Left kidney (tissue), 8 donors: Measurements from ENCODE around the gene PDHB. TPM values are rescaled to one million over a fixed set of nuclear protein-coding genes. Genes with fewer than 3 reads are reported as not detected.

Source experiments
- DNase-seq: peaks from one replicate; pipeline ENCODE4 v3.0.0-alpha.2; 2013
- long read RNA-seq, 8 donors: transcript quantifications; one replicate each; lab custom pipeline, GENCODE V29; 2026
- polyA plus RNA-seq: library from polyadenylated mRNA; unstranded; fragments of 120-200 nt; gene quantifications from one replicate; pipeline ENCODE4 v1.2.1, GENCODE V29; 2013; ENCODE audit not compliant: insufficient read length

Gene PDHB
- 117 TPM for polyA plus RNA-seq
- long read RNA-seq, donor 1, transcript PDHB-201 (10 exons, 1,527 nt) = major isoform, 48 of 82 reads
- long read RNA-seq, donor 1, partial matches to known transcripts = 20 of 82 reads
- long read RNA-seq, donor 1, other reads (novel, unspliced or antisense) = 6 of 82 reads
- long read RNA-seq, donor 2, transcript PDHB-201 (10 exons, 1,527 nt) = major isoform, 39 of 62 reads
- long read RNA-seq, donor 2, partial matches to known transcripts = 17 of 62 reads
- long read RNA-seq, donor 2, other reads (novel, unspliced or antisense) = 0 of 62 reads
- long read RNA-seq, donor 3, transcript PDHB-201 (10 exons, 1,527 nt) = major isoform, 50 of 82 reads
- long read RNA-seq, donor 3, partial matches to known transcripts = 30 of 82 reads
- long read RNA-seq, donor 3, other reads (novel, unspliced or antisense) = 0 of 82 reads
- long read RNA-seq, donor 4, partial matches to known transcripts = 0 of 2 reads
- long read RNA-seq, donor 4, other reads (novel, unspliced or antisense) = 0 of 2 reads
- long read RNA-seq, donor 5, transcript PDHB-201 (10 exons, 1,527 nt) = major isoform, 101 of 166 reads
- long read RNA-seq, donor 5, partial matches to known transcripts = 56 of 166 reads
- long read RNA-seq, donor 5, other reads (novel, unspliced or antisense) = 0 of 166 reads
- long read RNA-seq, donor 6, transcript PDHB-201 (10 exons, 1,527 nt) = major isoform, 56 of 93 reads
- long read RNA-seq, donor 6, partial matches to known transcripts = 34 of 93 reads
- long read RNA-seq, donor 6, other reads (novel, unspliced or antisense) = 0 of 93 reads
- long read RNA-seq, donor 7, transcript PDHB-201 (10 exons, 1,527 nt) = major isoform, 71 of 117 reads
- long read RNA-seq, donor 7, partial matches to known transcripts = 42 of 117 reads
- long read RNA-seq, donor 7, other reads (novel, unspliced or antisense) = 0 of 117 reads
- long read RNA-seq, donor 8, transcript PDHB-201 (10 exons, 1,527 nt) = major isoform, 25 of 40 reads
- long read RNA-seq, donor 8, partial matches to known transcripts = 11 of 40 reads
- long read RNA-seq, donor 8, other reads (novel, unspliced or antisense) = 0 of 40 reads

GRCh38 chr3:58433400-58434167 lies at the start of gene PDHB:
Gene PDHB, minus strand, starts transcription at chr3:58433832. Its CDS starts 23 bp downstream, at chr3:58433809.
- DNase-seq = peak; percentile 89

GRCh38 chr3:58482917-58483636 lies 49.4 kb upstream of the PDHB start:
- no peak for DNase-seq

DNA sequence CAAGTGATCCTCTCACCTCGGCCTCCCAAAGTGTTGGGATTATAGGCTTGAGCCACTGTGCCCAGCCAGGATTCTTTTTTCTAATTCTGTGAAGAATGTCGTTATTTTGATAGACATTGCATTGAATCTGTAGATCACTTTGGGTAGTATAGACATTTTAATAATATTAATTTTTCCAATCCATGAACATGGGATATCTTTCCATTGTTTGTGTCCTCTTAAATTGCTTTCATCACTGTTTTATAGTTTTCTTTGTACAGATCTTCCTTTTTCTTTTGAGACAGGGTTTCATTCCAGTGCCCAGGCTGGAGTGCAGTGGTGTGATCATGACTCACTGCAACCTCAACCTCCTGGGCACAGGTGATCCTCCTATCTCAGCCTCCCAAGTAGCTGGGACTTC lies 46.7 kb upstream of the PDHB start:
- DNase-seq = no peak

DNA sequence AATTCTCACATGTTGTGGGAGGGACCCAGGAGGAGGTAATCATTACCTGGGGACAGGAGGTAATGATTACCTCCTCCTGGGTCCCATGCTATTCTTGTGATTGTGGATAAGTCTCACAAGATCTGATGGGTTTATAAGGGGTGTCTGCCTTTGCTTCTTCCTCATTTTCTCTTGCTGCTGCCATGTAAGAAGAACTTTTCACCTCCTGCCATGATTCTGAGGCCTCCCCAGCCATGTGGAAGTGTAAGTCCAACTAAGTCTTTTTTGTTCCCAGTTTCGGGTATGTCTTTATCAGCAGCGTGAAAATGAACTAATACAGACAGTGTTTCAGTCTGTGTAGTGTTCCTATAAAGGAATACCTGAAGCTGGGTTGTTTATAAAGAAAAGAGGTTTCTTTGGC lies 45.1 kb upstream of the PDHB start:
- DNase-seq = no peak

DNA sequence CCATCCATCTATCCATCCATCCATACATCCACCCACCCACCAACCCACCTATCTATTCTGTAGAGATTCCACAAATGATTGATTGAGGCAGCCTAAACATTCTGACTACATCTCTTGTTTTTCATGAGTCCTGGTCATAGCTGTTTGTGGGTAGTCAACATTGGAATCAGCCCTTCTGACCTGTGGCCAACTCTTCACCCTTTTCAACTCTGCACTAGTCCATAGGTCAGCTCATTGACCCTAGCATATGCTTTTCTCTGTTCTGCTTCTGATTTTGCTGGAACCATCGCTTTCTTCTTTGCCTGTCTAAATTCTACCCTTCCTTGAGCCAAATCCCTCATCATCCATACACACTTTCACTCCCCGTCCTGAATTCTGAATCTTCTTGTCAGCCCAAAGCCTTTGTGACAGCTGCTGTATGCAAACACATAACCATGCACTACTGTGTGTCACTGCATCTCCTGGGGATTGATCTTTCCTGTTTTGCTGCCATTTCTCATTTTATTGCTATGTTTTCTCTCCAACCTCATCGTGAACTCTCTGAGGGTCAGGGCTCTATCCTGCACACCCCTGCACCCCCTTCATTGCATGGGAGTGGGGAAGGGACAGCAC lies 41.4 kb upstream of the PDHB start:
- no peak for DNase-seq

- DNase-seq = no peak
Measured at GRCh38 chr3:58474348-58474911, 40.8 kb upstream of the PDHB start.

DNA sequence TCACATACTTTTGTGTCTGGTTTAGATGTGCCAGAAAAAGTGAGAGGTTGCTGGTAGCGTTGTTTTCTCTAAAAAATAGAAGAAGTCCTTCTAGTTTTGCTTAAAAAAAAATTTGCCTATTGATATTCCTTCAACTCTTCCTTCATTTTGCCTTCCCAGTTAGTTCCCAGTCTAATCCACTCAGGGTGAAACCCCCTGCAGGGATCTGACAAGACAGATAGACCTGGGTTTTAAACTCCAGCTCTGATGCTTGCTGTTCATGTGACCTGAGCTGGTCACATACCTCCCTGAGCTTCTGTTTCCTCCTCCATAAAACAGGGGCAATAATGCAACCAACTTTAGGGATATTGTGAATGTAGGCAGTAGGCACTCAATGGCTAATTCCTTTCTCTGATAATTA lies 39.6 kb upstream of the PDHB start:
- no peak for DNase-seq

GRCh38 chr3:58471025-58471887 lies 37.6 kb upstream of the PDHB start:
- peak; percentile 50 for DNase-seq

GRCh38 chr3:58470363-58471024 lies 36.9 kb upstream of the PDHB start:
- peak; percentile 22 for DNase-seq

DNA sequence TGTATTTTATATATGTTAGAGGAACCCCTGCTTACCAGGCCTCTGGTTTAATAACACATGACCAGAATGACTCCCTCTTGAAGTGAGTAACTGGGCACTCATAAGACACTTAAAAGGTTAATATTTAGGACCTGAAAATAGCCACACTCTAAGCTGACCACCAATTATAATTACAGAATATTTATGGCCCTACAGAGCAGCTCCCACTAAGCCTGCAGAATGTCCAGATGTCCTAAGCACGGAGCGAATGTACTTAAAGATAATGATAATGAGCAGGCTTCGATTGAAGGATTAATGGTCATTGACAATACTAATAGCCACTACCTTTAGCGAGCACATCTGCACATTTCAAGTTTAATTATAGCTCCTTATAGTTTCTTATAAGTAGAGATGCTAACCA lies 35.5 kb upstream of the PDHB start:
- no peak for DNase-seq

DNA sequence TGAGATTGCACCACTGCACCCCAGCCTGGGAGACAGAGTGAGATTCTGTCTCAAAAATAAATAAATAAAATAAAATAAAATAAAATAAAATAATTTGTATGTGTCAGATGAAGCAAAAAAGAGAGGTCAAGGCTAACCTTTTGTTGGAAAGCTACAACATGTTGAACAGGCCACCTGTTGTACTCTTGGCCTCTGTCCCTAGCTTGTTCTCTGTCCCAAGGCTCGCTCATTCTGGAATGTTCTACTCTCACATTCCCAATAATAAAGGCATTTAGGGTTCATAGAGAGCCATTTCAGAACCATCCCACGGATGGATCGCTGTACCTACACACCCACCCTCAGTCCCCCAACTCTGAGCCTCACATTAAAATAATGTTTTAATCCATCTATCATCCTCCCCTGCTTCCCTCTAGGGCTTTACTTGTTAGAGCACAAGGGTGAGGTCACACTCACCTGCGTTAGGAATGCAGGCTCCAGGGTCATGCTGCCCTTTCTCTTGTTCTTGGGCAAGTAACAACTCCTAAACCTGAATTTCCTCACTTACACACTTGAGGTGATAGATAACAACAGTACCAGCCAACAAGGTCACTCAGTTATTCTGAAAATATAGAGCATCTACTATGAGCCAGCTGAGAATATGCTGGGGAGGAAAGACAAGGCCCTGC lies 33.4 kb upstream of the PDHB start:
- no peak for DNase-seq

- no peak for DNase-seq
Measured at GRCh38 chr3:58464866-58465265, 31.2 kb upstream of the PDHB start.

DNA sequence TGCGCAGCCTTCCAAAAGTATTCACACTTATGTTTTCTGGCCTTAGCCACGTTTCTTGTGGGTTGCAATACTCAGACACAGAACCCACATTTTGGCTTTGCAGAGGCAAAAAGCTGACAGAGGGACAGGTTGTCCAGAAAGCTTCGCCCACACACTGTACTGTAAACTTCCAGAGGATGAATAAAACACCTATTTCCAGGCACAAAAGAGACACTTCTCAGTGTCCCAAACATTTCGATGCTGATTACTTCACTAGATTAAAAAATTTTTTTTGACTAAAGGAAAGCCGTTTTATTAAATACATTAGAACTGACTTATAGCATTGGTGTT lies 30.3 kb upstream of the PDHB start:
- DNase-seq = no peak

DNA sequence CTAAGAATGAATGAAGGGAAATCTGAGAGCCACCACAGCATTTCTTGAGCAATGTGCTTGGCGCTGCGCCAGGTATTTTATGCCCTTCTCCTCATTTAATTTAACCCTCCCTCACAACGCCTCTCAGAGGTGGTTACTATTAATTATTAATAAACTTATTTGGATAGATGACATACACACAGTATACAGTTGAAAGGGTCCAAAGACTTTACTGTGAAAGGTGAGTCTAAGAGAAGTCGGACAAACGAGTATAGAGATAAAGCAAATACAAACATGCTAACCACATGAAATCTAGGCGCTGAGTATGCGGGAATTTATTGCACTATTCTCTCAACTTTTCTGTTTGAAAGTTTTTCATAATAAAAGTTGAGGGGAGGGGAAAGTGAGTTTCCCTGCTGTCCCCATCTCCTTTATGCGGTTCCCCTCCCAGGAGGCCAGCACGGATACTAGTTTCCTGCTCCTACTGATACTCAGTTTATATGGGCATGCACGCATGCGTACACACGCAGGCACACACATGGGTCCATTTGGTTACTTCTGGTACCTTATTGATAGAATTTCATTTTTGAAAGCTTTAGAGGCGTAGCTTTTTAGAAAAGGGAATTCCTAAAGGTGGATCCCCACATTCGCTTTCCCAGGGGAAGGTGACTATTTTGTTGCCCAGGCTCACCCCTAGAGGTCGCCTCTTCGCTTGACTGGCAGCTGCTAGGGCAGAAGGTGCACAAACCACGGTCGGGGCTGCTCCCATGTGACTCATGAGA lies 29.7 kb upstream of the PDHB start:
- peak; percentile 43 for DNase-seq

GRCh38 chr3:58462829-58463180 lies 29.2 kb upstream of the PDHB start:
- DNase-seq = no peak

- DNase-seq = no peak
Measured at GRCh38 chr3:58459160-58459559, 25.5 kb upstream of the PDHB start.

GRCh38 chr3:58452176-58452575 lies 18.5 kb upstream of the PDHB start:
- DNase-seq = no peak
